Measurements from ENCODE around the gene EVPL.

- peak; percentile 37 to 63 for TF ChIP-seq CTCF (conservative IDR thresholded peaks at IDR 0.05; ENCODE audit: low read depth in 2 of 2)
- TF ChIP-seq EZH2 (IDR thresholded peaks at IDR 0.05; ENCODE audit: low read depth, unreplicated experiment), result peak; percentile 45
- no peak; the same call in 1 of the 2 replicates for TF ChIP-seq POLR2AphosphoS5 (IDR thresholded peaks at IDR 0.05; ENCODE audit: low read depth)
- TF ChIP-seq CREB1 (CRISPR knock-in tag; IDR thresholded peaks at IDR 0.05; ENCODE audit: low read depth), result no peak
Observed at GRCh38 chr17:76075364-76076145, 48.4 kb upstream of the EVPL start.

All from GM23338 (cell line).